CD4-positive, alpha-beta T cell (primary cell): ENCODE measurements around the gene FRZB. TPM values are rescaled to one million over a fixed set of nuclear protein-coding genes. Genes with fewer than 3 reads are reported as not detected.

ENCODE experiments used
- ATAC-seq: fragments of 200-7000 bp; cut with Tn5 transposase; one replicate; pipeline ENCODE4 v1.10.0; 2022; ENCODE audit warnings: mild to moderate bottlenecking; ENCODE audit not compliant: poor library complexity
- CTCF ChIA-PET: fragments of 350-600 bp; sonication (Branson Sonifier 250); formaldehyde crosslinking; loops from one replicate; lab custom pipeline; 2021; ENCODE audit warnings: antibody characterized with exemption, inconsistent platforms; lab: Charles Lee
- POLR2A ChIA-PET: fragments of 350-600 bp; sonication (Branson Sonifier 250); formaldehyde crosslinking; loops from one replicate; lab custom pipeline; 2021; ENCODE audit warnings: antibody characterized with exemption, inconsistent platforms; lab: Charles Lee
- DNase-seq, 14 experiments: peaks; one replicate each; pipeline ENCODE4 v3.0.0-alpha.2; 2013 to 2020; ENCODE audit warnings: mixed read lengths in 2 of 14
- H3K27ac ChIP-seq, 2 donors: one replicate each; pipeline versions ENCODE4 v1.5.1 to v1.7.0; 2013; ENCODE audit warnings: low read length in 2 of 2, low read depth in 1 of 2, mild to moderate bottlenecking in 1 of 2
- H3K27me3 ChIP-seq, 2 experiments: 1 replicate in 1 of 2; 2 replicates in 1 of 2; pipeline versions ENCODE4 v1.6.1 to v1.7.0; 2013; ENCODE audit warnings: low read length in 2 of 2, control low read depth in 1 of 2, mild to moderate bottlenecking in 1 of 2, moderate library complexity in 1 of 2; ENCODE audit not compliant: insufficient read depth in 2 of 2, control insufficient read depth in 1 of 2
- H3K36me3 ChIP-seq: one replicate; pipeline ENCODE4 v1.6.1; 2013; ENCODE audit warnings: low read length, control low read depth; ENCODE audit not compliant: insufficient read depth
- H3K4me1 ChIP-seq: one replicate; pipeline ENCODE4 v1.6.1; 2013; ENCODE audit warnings: low read length, control low read depth; ENCODE audit not compliant: insufficient read depth
- H3K4me3 ChIP-seq: one replicate; pipeline ENCODE4 v1.5.1; 2013; ENCODE audit warnings: mild to moderate bottlenecking, low read length, moderate library complexity
- H3K9me3 ChIP-seq, 2 experiments: 1 replicate in 1 of 2; 2 replicates in 1 of 2; pipeline versions ENCODE4 v1.6.1 to v1.7.0; 2013; ENCODE audit warnings: low read length in 2 of 2, mild to moderate bottlenecking in 2 of 2, control low read depth in 1 of 2, moderate library complexity in 1 of 2; ENCODE audit not compliant: control insufficient read depth in 1 of 2, insufficient read depth in 1 of 2
- H3K27ac Mint-ChIP-seq: one replicate; pipeline ENCODE4 v1.8.0; 2020; ENCODE audit warnings: mixed read lengths
- H3K27me3 Mint-ChIP-seq: one replicate; pipeline ENCODE4 v1.8.0; 2021; ENCODE audit warnings: mixed read lengths
- H3K36me3 Mint-ChIP-seq: one replicate; pipeline ENCODE4 v1.8.0; 2021; ENCODE audit warnings: low read depth, mixed read lengths
- H3K4me1 Mint-ChIP-seq: one replicate; pipeline ENCODE4 v1.8.0; 2021; ENCODE audit warnings: low read depth, mixed read lengths
- H3K4me3 Mint-ChIP-seq: one replicate; pipeline ENCODE4 v1.8.0; 2020; ENCODE audit warnings: mild to moderate bottlenecking, mixed read lengths
- H3K9me3 Mint-ChIP-seq: one replicate; pipeline ENCODE4 v1.8.0; 2020; ENCODE audit warnings: mixed read lengths
- CTCF ChIP-seq: fragments of 200-600 bp; IDR thresholded peaks from one replicate; pipeline ENCODE4 v1.8.0; 2022; ENCODE audit warnings: antibody characterized with exemption, mild to moderate bottlenecking
- intact Hi-C, 2 experiments: fragments of 100-400 bp; cut with DNase I in 1 of 2; cut with micrococcal nuclease in 1 of 2; formaldehyde crosslinking; loops; one replicate each; pipeline versions ENCODE4 v1.15.1 to v1.9.0; 2023 to 2025; cut with DNase I, micrococcal nuclease
- total RNA-seq, 174 experiments: library from RNA in 2 of 174; stranded (reverse) in 2 of 174; gene quantifications; one replicate each; pipeline ENCODE4 v1.2.3 and lab custom pipeline; 2021 to 2026

FRZB gene
- total RNA-seq, 2 experiments from 2014 or later = not detected

GRCh38 chr2:182887753-182888415, 21.4 kb upstream of the FRZB start:
- Histone ChIP-seq H3K27me3 (no peaks in the 10 kb centered on the region), H3K4me1 (no peaks in the 10 kb centered on the region), H3K9me3 (no peaks in the 10 kb centered on the region), H3K36me3 (no peaks in the 10 kb centered on the region), H3K27ac (no peak overlapping the region), H3K4me3 (no peak overlapping the region)
- Mint-ChIP-seq H3K9me3 (no peaks in the 10 kb centered on the region), H3K27ac (no peak overlapping the region), H3K36me3 (no peaks in the 10 kb centered on the region), H3K4me1 (no peaks in the 10 kb centered on the region), H3K27me3 (no peaks in the 10 kb centered on the region), H3K4me3 (no peak overlapping the region)
- CTCF ChIA-PET = interaction anchor here (0.6 kb wide), 1 partner anchor 1327 kb away, joined by 4 read pairs; no protein-coding TSS in a partner anchor
- POLR2A ChIA-PET = no interaction called here
- TF ChIP-seq CTCF = no peak
- DNase-seq (no peak), ATAC-seq (no peak)
- intact Hi-C loops = no loop called here

GRCh38 chr2:182887093-182887492, 20.7 kb upstream of the FRZB start:
- no peak overlapping the region for H3K27ac Mint-ChIP-seq
- intact Hi-C loops = no loop called here
- Histone ChIP-seq H3K4me1 (no peaks in the 10 kb centered on the region), H3K36me3 (no peaks in the 10 kb centered on the region), H3K9me3 (no peaks in the 10 kb centered on the region), H3K27ac (no peak overlapping the region), H3K27me3 (no peaks in the 10 kb centered on the region), H3K4me3 (no peak overlapping the region)
- no peaks in the 10 kb centered on the region for H3K4me1 Mint-ChIP-seq
- CTCF ChIA-PET = no interaction called here
- POLR2A ChIA-PET = no interaction called here
- no peaks in the 10 kb centered on the region for H3K9me3 Mint-ChIP-seq
- no peak for TF ChIP-seq CTCF
- DNase-seq (no peak), ATAC-seq (no peak)
- H3K36me3 Mint-ChIP-seq = no peaks in the 10 kb centered on the region
- H3K4me3 Mint-ChIP-seq = no peak overlapping the region
- no peaks in the 10 kb centered on the region for H3K27me3 Mint-ChIP-seq

GRCh38 chr2:182885771-182886170, 19.3 kb upstream of the FRZB start:
- no peaks in the 10 kb centered on the region for H3K36me3 Mint-ChIP-seq
- H3K27me3 ChIP-seq = no peaks in the 10 kb centered on the region
- H3K27ac ChIP-seq = no peak overlapping the region
- ATAC-seq = no peak
- peaks cover 3% of the 10 kb centered on the region for H3K9me3 Mint-ChIP-seq
- H3K4me3 Mint-ChIP-seq = no peak overlapping the region
- H3K36me3 ChIP-seq = no peaks in the 10 kb centered on the region
- ChIA-PET CTCF (no interaction called here), POLR2A (no interaction called here)
- no peak for TF ChIP-seq CTCF
- no peaks in the 10 kb centered on the region for H3K4me1 Mint-ChIP-seq
- peaks cover 0 to 3% of the 10 kb centered on the region in 2 experiments for H3K9me3 ChIP-seq
- DNase-seq = no peak
- H3K27ac Mint-ChIP-seq = no peak overlapping the region
- intact Hi-C loops = no loop called here
- H3K27me3 Mint-ChIP-seq = no peaks in the 10 kb centered on the region
- no peak overlapping the region for H3K4me3 ChIP-seq
- H3K4me1 ChIP-seq = no peaks in the 10 kb centered on the region
